HL-60 (cell line): ENCODE measurements around the gene ZBTB7C.
A peak's percentile ranks its signal among the peaks of the same experiment; 100 is the strongest.

Source experiments
- CTCF ChIP-seq: IDR thresholded peaks from one replicate; pipeline ENCODE4 v1.5.1; 2011; ENCODE audit warnings: low read length, control low read depth, inconsistent platforms; ENCODE audit not compliant: insufficient read depth
- POLR2AphosphoS5 ChIP-seq: IDR thresholded peaks from 2 replicates; pipeline ENCODE4 v1.6.1; 2012; ENCODE audit warnings: low read depth

DNA sequence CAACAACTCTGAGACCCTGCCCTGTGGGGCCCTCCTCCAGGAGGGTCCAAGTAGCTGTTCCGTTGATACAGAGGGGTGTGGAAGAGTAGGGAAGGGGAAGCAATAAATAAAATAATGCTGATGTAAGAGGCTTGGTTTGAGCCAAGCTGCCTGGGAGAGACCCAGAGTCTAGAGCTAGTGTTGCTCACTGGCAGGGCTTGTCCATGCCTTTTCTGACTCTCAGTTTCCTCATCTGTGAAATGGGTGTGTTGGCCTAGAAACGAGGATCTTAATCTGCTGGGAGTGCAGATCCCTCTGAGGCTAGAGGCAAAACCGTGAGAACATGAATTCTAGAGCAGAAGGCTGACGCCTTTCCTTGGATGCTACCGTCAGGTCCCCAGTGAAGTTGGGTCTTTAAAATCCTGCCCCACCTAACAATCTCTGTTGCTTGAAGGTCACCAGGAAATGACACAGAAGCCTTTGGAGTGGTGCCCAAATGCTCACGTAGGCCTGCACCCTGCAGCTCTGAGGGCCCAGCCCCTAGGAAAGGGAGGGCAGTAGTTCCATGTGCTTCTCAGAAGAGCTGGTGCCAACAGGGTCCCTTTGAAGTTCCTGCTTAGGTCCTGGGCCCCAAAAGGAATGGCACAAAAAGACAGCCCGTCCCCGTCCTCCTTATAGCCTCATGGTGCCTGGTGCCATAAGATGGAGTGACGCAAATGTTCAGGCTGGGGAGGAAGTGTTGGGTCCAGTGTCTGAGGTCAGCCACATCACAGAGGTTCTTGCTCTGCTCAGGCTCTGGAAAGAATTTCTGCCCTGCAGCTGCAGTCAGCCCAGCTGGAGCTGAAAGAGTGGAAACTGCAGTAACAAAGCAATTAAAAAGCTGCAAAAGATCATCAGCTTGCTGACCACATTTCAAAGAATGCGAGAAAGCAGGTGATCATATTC, 405.5 kb downstream of the ZBTB7C start:
- peak; percentile 70; the same call in 1 of the 2 replicates for TF ChIP-seq POLR2AphosphoS5
- no peak for TF ChIP-seq CTCF
